ENCODE measurements around the gene CDCP2.

GRCh38 chr1:54127594-54128300 is 25.1 kb downstream of the CDCP2 start:
- no peak for TF ChIP-seq CTCF (IDR thresholded peaks at IDR 0.05)
- no peak for TF ChIP-seq POLR2A (IDR thresholded peaks at IDR 0.05)
